Adrenal gland (tissue), 12 donors: Measurements from ENCODE around the gene NSMCE1. TPM values are rescaled to one million over a fixed set of nuclear protein-coding genes. Genes with fewer than 3 reads are reported as not detected.

Experiments used
- DNase-seq, 7 donors: peaks; one replicate each; pipeline ENCODE4 v3.0.0-alpha.2; 2019 to 2020
- H3K27ac ChIP-seq, 5 donors: fragments of 200-600 bp; sonication (generic) in 4 of 5; 1 replicate in 3 of 5; 2 replicates in 2 of 5; pipeline versions ENCODE4 v1.5.1 to v1.8.0; 2016 to 2020; ENCODE audit warnings: mild to moderate bottlenecking in 1 of 5
- H3K27me3 ChIP-seq: fragments of 200-600 bp; 2 replicates; pipeline ENCODE4 v1.8.0; 2021
- H3K36me3 ChIP-seq, 2 donors: fragments of 200-600 bp; replicated peaks in 1 of 2; 1 replicate in 1 of 2; 2 replicates in 1 of 2; pipeline versions ENCODE4 v1.5.1 to v1.8.0; 2018 to 2022
- H3K4me1 ChIP-seq, 2 donors: fragments of 200-600 bp; replicated peaks in 1 of 2; 1 replicate in 1 of 2; 2 replicates in 1 of 2; pipeline versions ENCODE4 v1.5.1 to v1.8.0; 2018 to 2021
- H3K4me3 ChIP-seq, 4 donors: fragments of 200-600 bp; sonication (generic) in 3 of 4; one replicate each; pipeline ENCODE4 v1.5.1; 2016 to 2018
- H3K9me3 ChIP-seq, 3 donors: fragments of 200-600 bp; sonication (generic) in 1 of 3; replicated peaks in 1 of 3; 1 replicate in 2 of 3; 2 replicates in 1 of 3; pipeline versions ENCODE4 v1.5.1 to v1.8.0; 2016 to 2021
- POLR2A ChIP-seq, 2 donors: fragments of 450-650 bp; IDR thresholded peaks; one replicate each; pipeline ENCODE4 v1.6.1; 2017; ENCODE audit warnings: antibody characterized with exemption in 2 of 2, mild to moderate bottlenecking in 2 of 2, moderate library complexity in 1 of 2
- WGBS, 4 donors: extraction: QIAGEN DNeasy Blood & Tissue Kit in 2 of 4; methylation state at CpG; one replicate each; pipeline versions ENCODE4 v1.1.5 to v1.1.7; 2013 to 2017; 5-methylcytosine and 5-hydroxymethylcytosine counted together
- intact Hi-C, 2 donors: fragments of 100-400 bp; cut with DNase I; formaldehyde crosslinking; loops; one replicate each; pipeline versions ENCODE4 v1.14.1 to v1.15.0; 2022 to 2023
- polyA plus RNA-seq, 3 donors: library from polyadenylated mRNA; stranded (reverse); fragments of 200-250 nt in 2 of 3; fragments of 350-450 nt in 1 of 3; fragmentation: Illumina TruSeq in 1 of 3; extraction: RNeasy Lipid Tissue Mini Kit (QIAGEN cat#74804) in 1 of 3; gene quantifications; one replicate each; pipeline ENCODE4 v1.2.3, GENCODE V29; 2013 to 2014
- total RNA-seq, 9 donors: library from RNA; depleted of rRNA in 4 of 9; stranded (reverse); fragments of >200 nt in 4 of 9; fragments of 120-200 nt in 1 of 9; fragmentation: NEBNext Ultra II Directional in 1 of 9; extraction: Animal tissue kit (Norgen Biotek cat#: 25700) in 1 of 9; gene quantifications; one replicate each; pipeline versions ENCODE4 v1.1.0 to v1.2.4, GENCODE V29; 2013 to 2023
- TF ChIP-seq, protein P1 (sequence below), 6 experiments: fragments of 450-650 bp in 4 of 6; fragments of 200-600 bp in 2 of 6; sonication (generic) in 1 of 6; IDR thresholded peaks; 1 replicate in 5 of 6; 2 replicates in 1 of 6; pipeline versions ENCODE4 v1.5.1 to v1.8.0; 2016 to 2021; ENCODE audit warnings: antibody characterized with exemption in 6 of 6, mild to moderate bottlenecking in 2 of 6, moderate library complexity in 1 of 6
- donor health status: healthy with polysubstance abuse.
- donor health status: Bipolar disorder and iron deficiency.
- donor health status: DM: yes; HTN: yes; CAD: no.
- donor health status: DM: no; HTN: no; CAD: no.
- donor health status: DM: no; HTN: no; CAD: no.
- donor health status: DM: yes; HTN: yes; CAD: no.

The NSMCE1 gene
- total and polyA plus RNA-seq, 12 donors: 54.3 to 182 (median 88.1) TPM

DNA sequence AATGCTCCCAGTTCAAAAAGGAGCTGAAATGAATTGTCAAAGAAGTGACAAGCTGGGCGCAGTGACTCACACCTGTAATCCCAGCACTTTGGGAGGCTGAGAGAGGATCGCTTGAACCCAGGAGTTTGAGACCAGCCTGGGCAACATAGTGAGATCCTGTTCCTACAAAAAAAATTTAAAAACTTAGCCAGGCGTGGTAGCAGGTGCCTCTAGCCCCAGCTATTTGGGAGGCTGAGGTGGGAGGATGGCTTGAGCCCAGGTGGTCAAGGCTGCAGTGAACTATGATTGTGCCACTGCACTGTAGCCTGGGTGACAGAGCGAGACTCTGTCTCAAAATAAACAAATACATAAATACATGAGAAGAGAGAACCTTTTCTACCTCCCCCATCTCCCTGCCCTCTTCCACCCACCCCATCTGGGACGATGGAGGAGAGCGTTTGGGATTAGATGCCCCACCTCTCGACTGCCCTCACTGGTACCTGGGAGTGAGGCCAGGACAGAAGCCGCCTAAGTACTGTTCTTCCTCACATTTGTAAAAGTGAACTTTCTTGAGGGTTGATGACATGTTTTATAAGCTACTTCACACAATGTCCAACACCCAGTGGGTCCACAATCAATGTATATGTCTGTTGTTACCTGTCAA is 47.6 kb upstream of the NSMCE1 start:
- no peaks in the 10 kb centered on the region for H3K27me3 ChIP-seq
- peak overlapping the region in 4 of 5 donors; percentile 4 to 95 (median 78) for H3K27ac ChIP-seq
- no peak for TF ChIP-seq POLR2A (IDR thresholded peaks at IDR 0.05)
- TF ChIP-seq, protein P1, sequence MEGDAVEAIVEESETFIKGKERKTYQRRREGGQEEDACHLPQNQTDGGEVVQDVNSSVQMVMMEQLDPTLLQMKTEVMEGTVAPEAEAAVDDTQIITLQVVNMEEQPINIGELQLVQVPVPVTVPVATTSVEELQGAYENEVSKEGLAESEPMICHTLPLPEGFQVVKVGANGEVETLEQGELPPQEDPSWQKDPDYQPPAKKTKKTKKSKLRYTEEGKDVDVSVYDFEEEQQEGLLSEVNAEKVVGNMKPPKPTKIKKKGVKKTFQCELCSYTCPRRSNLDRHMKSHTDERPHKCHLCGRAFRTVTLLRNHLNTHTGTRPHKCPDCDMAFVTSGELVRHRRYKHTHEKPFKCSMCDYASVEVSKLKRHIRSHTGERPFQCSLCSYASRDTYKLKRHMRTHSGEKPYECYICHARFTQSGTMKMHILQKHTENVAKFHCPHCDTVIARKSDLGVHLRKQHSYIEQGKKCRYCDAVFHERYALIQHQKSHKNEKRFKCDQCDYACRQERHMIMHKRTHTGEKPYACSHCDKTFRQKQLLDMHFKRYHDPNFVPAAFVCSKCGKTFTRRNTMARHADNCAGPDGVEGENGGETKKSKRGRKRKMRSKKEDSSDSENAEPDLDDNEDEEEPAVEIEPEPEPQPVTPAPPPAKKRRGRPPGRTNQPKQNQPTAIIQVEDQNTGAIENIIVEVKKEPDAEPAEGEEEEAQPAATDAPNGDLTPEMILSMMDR (IDR thresholded peaks at IDR 0.05): no peak
- no peaks in the 10 kb centered on the region for H3K36me3 ChIP-seq
- no peaks in the 10 kb centered on the region for H3K9me3 ChIP-seq
- DNase-seq: peak in 3 of 7 donors; percentile 6 to 27 (median 24)
- peaks cover 48 to 66% of the 10 kb centered on the region in 2 donors for H3K4me1 ChIP-seq
- H3K4me3 ChIP-seq: peak overlapping the region in 1 of 4 donors; percentile 68
- 61 to 80% (median 71%) methylated on average over 8 of the region's 8 CpGs for WGBS, 4 donors
- intact Hi-C loops: loop anchor here (5.0 to 10.0 kb wide), 2 partner anchors 54 to 81 kb away; no protein-coding TSS in a partner anchor

DNA sequence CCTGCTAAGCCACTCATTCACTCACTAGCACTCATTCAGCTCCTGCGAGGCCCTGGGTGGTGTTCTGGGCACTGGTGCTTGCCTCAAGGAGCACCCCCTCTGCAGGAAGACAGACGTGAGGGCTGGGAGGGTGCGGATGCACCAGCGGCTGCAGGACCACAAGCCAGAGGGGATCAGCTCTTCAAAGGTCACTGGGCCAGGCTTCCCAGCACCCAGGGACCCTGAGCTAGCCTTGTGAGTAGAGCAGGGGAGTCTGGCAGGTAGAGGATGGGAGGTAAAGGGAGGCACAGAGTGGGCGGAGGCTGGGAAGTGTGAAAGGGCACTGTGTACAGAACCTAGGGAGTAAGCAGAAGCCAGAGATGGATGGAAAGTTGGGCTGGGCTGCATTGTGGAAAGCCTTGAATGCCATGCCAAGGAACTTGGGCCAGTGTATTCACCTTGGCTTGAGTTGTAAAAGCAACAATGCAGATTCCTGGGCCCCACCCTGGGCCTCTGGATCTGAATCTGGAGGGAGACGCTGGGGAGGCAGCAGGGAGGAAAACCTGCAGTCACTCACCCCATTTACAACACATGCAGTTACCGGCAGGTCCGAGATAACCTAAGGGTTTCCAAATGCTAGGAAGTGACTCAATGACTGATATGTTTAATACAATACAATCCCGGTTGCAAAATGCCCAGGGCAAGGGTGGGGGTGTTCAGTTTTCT is 46.9 kb upstream of the NSMCE1 start:
- Histone ChIP-seq H3K9me3 (no peaks in the 10 kb centered on the region), H3K27ac (peak overlapping the region; percentile 53 to 95 (median 90)), H3K4me3 (peak overlapping the region in 2 of 4 donors; percentile 29 to 68), H3K27me3 (no peaks in the 10 kb centered on the region), H3K4me1 (peaks cover 42 to 59% of the 10 kb centered on the region in 2 donors), H3K36me3 (no peaks in the 10 kb centered on the region)
- intact Hi-C loops: loop anchor here (5.0 to 10.0 kb wide), 2 partner anchors 53 to 81 kb away; no protein-coding TSS in a partner anchor
- TF ChIP-seq, protein P1 (IDR thresholded peaks at IDR 0.05): no peak
- no peak for TF ChIP-seq POLR2A (IDR thresholded peaks at IDR 0.05)
- peak; percentile 29 to 95 (median 84) for DNase-seq
- 30 to 38% (median 35%) methylated on average over 8 to 9 of the region's 9 CpGs for WGBS, 4 donors

DNA sequence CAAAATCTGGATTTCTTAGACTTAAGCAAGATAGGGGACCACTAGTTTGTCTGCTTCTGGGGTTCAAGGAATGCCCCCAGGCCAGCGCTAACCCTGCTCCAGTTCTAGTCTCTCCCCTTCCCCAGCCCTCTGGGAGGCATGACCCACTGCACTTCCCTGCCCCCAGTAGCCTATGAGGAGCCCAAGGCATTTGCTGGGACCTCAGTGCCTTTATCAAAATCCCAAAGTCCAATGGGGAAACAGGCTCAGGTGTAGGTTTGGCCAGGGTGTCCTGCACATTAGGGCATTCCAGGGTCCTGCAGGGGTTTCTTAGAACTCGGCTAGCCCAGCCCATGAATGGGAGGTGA is 46.4 kb upstream of the NSMCE1 start:
- Histone ChIP-seq H3K4me1 (peaks cover 39 to 54% of the 10 kb centered on the region in 2 donors), H3K4me3 (peak overlapping the region in 2 of 4 donors; percentile 29 to 68), H3K36me3 (no peaks in the 10 kb centered on the region), H3K9me3 (no peaks in the 10 kb centered on the region), H3K27me3 (no peaks in the 10 kb centered on the region), H3K27ac (peak overlapping the region; percentile 53 to 95 (median 90))
- DNase-seq: no peak
- intact Hi-C loops: loop anchor here (5.0 to 10.0 kb wide), 2 partner anchors 53 to 80 kb away; no protein-coding TSS in a partner anchor
- TF ChIP-seq POLR2A (IDR thresholded peaks at IDR 0.05): no peak
- TF ChIP-seq, protein P1 (IDR thresholded peaks at IDR 0.05): no peak
- WGBS, 4 donors: 71 to 81% (median 78%) methylated on average over 2 of the region's 2 CpGs

DNA sequence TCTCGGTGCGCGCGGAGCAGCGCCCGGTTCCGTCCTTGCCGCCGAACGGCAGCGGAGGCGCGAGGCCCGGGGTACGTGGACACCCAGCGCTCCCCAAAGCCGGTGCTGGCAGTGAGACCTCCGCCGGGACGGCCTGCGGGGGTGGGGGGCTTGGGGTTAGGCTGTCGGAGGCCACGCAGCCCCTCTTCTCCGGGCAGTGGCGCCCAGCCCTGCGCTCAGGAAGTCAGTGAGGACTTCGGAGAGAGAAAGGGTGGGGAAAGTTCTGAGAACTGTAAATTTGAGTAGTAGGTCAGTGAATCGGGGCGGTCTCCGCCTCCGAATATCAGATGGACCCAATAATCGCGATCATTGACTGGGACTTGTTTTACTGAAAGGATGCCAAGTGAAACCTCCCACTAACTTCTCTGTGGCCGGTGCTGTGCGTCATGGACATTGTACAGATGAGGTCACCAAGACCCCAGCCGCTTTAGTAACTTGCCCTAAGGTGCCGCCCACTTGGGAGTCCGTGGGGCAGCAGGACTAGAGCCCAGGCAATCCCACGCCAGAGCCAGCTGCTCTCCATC is 45.7 kb upstream of the NSMCE1 start:
- WGBS, 4 donors: 0 to 1% (median 1%) methylated on average over 12 to 39 of the region's 39 CpGs
- DNase-seq: peak; percentile 54 to 92 (median 77)
- H3K9me3 ChIP-seq: no peaks in the 10 kb centered on the region
- peaks cover 39 to 50% of the 10 kb centered on the region in 2 donors for H3K4me1 ChIP-seq
- peak in 1 of 2 donors; percentile 51 for TF ChIP-seq POLR2A (IDR thresholded peaks at IDR 0.05)
- TF ChIP-seq, protein P1 (IDR thresholded peaks at IDR 0.05): no peak
- H3K36me3 ChIP-seq: no peaks in the 10 kb centered on the region
- H3K4me3 ChIP-seq: peak overlapping the region; percentile 39 to 79 (median 56)
- H3K27ac ChIP-seq: peak overlapping the region; percentile 82 to 95 (median 90)
- no peaks in the 10 kb centered on the region for H3K27me3 ChIP-seq
- intact Hi-C loops: loop anchor here in 1 of 2 donors (10.0 kb wide), 1 partner anchor 79 kb away; no protein-coding TSS in a partner anchor
